ENCODE measurements around the gene TBCE.

TBCE gene, protein sequence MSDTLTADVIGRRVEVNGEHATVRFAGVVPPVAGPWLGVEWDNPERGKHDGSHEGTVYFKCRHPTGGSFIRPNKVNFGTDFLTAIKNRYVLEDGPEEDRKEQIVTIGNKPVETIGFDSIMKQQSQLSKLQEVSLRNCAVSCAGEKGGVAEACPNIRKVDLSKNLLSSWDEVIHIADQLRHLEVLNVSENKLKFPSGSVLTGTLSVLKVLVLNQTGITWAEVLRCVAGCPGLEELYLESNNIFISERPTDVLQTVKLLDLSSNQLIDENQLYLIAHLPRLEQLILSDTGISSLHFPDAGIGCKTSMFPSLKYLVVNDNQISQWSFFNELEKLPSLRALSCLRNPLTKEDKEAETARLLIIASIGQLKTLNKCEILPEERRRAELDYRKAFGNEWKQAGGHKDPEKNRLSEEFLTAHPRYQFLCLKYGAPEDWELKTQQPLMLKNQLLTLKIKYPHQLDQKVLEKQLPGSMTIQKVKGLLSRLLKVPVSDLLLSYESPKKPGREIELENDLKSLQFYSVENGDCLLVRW

GRCh38 chr1:235367000-235367908 lies at the start of gene TBCE:
Gene TBCE (plus strand): TSS chr1:235367427. CDS start chr1:235380050, 12,623 bp downstream.
- DNase-seq (peak; percentile 92), ATAC-seq (peak; percentile 99)

DNA sequence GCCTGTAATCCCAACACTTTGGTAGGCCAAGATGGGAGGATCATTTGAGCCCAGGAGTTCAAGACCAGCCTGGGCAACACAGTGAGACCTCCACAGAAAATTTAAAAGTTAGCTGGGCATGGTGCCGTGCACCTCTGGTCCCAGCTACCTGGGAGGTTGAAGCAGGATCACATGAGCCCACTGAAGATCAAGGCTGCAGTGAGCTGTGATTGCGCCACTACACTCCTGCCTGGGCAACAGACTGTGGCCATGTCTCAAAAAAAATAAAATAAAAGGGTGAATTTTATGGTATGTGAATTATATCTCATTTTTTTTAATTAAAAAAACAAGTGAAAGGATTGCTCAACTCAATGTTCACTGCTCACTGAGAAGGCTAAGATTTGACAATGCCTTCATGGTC lies 48.0 kb upstream of the TBCE start:
- no peak for DNase-seq
- no peak for ATAC-seq

DNA sequence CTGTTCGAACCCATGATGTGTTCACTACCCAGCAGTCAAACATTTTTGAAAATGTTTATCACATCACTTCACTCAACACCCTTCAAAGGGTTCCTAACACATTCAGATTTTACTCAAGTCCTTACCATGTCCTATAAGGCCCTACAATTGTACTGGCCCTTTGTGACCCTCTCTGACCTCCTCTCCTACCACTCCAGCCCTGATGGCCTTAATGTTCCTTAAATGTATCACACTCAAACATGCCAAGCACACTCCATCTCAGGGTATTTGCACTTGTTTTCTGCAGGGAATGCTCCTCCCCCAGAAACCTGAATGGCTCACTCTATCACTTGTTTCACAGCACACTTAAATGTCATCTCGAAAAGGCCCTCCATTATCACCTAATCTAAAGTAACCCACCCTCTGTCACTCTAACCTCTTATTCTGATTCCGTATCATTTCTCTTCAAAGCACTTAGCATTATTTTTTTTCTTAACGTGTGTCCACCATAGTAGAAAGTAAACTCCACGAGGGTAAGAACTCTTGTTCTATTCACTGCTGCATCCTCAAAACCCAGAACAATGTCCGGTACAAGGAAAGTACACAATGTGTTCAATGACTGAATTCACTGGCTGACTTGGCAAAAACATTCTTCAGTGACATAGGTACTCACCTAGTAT lies 46.6 kb upstream of the TBCE start:
- ATAC-seq: no peak
- no peak for DNase-seq

GRCh38 chr1:235324296-235324695 lies 42.9 kb upstream of the TBCE start:
- DNase-seq (no peak), ATAC-seq (no peak)

DNA sequence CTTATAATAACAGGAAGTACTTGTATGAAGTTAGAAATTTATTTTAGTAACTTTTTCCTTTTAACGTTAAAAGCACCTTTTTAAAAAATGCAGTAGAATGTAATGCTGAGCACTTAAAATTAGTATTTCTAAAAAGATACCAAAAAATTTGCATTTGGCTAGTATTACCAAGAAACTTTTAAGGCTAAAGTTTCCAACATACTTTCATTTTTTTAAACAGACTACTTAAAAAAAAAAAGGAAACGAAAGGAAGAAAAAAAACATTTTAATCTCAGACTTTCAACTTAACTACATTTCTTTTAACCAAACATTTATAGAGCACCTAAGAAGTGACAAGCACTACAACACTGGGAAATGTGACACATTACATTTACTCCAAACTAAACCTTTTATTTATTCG lies 42.1 kb upstream of the TBCE start:
- ATAC-seq (no peak), DNase-seq (no peak)

DNA sequence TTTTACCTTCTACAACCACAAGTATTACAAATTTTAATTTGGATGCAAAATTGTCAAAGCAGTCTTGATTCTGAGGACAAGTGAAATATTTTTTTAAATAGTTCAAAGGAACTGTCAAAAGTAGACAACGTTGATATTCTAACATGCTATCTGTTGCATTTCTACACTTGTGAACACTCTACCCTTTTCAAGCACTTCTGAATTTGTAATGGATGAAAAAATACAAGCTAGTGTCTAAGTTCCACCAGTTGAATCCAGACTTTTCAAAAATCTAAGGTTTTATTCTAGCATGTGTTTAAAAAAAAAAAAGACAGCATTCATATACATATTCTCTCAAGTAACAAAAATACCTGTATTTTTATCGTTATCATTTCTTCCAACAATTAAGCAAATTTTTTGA lies 41.4 kb upstream of the TBCE start:
- no peak for ATAC-seq
- no peak for DNase-seq

DNA sequence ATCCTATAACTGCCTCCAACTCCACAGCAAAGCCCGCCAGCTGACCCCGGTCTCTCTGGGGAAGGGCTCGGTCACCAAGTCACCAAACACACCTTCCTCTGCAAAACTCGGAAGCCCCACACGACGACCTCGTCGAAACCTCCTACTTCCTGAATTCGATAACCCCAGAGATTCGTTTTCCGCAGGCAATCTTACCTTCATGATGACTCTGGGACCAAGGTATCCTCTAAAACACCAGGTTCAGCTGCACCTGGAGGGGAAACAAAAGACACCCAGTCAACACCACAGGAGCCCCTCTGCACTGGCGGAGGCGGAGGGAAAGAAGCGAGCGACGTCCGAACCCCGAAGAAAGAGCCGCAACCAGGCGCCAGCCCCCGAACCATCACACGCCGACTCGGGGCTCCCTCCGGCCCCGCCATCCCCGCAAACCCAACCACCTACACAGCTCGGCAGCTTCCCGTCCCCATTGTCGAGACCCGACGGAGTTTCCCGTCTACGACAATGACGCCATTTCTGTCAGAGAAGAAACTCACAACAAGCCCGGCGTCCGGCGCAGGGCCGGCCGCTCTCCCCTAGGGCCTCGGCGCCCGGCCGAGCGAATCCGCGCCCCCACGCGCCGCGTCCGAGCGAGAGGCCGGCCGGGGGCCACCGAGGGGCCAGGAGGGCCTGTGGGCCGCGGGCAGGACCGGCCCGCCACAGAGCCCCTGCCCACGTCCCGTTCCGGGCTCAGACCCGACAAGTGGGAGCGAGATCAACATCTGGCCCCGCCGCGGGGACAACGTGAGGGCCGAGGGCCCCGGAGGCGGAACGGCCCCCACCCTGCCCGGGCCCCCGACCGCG lies 40.3 kb upstream of the TBCE start:
- ATAC-seq (peak; percentile 2), DNase-seq (peak; percentile 69)

DNA sequence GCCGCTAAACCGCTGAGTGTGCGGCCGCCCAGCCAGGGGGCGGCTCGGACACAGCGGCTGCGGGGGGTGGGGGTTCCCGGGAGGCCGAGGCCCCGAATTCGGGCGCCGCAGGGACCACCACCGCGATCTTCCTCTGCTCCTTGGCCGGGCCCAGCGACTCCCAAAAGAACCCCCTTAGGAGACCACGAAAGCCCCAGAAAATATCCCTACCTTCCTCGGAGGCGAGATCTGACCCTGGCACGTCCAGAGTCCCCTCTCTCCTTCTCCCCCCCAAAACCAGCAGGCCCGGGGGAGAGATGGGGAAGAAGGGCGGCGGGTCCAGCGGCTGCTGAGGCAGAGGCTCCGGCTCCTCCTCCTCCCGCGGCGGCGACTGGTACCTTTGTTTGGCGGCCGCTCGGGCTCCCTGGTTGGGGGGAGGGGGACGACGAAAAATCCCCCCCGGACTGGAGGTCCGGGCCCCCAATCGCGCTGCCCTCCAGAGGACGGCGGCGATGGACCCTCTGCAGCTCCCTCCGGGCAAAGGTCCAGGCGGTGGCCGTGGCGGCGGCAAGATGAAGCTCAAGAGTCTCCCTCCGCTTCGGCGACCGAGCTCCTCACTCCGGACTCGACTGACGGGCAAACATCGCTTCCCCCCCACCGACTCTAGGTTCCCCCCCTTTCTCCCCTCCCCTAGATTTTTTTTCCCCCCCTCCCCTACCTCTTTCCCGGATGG lies 39.5 kb upstream of the TBCE start, which contains the start of gene ARID4B:
Gene ARID4B, minus strand, starts transcription at position 621 of the 712 bp plus-strand sequence. CDS start 1,260 bp downstream, outside the sequence.
- no peak for ATAC-seq
- DNase-seq: peak; percentile 72

DNA sequence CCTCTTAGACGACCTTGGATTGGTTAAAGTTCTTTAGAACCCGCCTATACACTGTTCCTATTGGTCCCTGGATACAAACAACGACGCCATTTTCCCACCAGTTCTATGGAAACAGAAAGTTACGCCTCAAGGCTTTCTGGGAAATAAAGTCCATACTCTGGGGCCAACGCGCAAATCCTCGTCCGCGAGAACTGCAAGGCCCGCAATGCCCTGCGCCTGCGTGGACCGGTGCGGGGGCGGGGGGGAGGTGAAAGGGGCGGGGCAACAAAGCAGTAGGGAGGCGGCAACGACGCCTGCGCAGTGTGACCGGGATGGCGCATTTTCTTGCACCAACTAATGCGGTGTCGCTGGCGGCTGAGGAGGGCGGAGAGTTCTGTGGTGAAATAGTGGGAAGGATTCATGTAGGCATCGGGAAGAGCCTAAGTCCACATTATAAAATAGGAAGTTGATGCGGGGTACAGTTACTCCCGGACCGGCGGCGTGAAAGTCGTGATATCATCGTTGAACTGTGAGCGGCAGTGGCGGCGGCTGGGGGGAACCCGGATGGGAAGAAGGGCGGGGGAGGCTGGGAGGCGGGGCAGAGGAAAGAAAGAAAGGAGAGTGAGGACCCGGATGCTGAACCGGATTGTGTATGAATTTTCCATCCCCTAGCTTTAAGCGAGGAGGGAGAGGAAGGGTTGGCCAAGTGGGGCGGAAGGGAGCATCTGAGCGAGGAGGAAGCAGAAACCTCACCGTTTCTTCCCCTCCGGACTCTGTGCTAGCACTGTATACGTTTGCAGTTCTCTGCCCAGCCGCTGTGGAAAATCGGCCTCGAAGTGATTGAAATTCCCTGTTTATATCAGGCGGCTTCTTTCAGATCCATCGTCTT lies 38.7 kb upstream of the TBCE start, which contains the start of gene GGPS1:
Gene GGPS1, plus strand, starts transcription at position 300 of the 868 bp plus-strand sequence. CDS start 6,695 bp downstream, outside the sequence.
- ATAC-seq (peak; percentile 88), DNase-seq (peak; percentile 99)

GRCh38 chr1:235329139-235329902 lies 37.9 kb upstream of the TBCE start:
- ATAC-seq (peak; percentile 21), DNase-seq (peak; percentile 57)

GRCh38 chr1:235330918-235331285 lies 36.3 kb upstream of the TBCE start:
- no peak for DNase-seq
- ATAC-seq: no peak

GRCh38 chr1:235331401-235331800 lies 35.8 kb upstream of the TBCE start:
- no peak for ATAC-seq
- DNase-seq: no peak

- peak; percentile 92 for ATAC-seq
- DNase-seq: no peak
These were observed 30.3 kb upstream of the TBCE start for GRCh38 chr1:235336903-235337302.

GRCh38 chr1:235339746-235340145 lies 27.5 kb upstream of the TBCE start:
- no peak for ATAC-seq
- no peak for DNase-seq

DNA sequence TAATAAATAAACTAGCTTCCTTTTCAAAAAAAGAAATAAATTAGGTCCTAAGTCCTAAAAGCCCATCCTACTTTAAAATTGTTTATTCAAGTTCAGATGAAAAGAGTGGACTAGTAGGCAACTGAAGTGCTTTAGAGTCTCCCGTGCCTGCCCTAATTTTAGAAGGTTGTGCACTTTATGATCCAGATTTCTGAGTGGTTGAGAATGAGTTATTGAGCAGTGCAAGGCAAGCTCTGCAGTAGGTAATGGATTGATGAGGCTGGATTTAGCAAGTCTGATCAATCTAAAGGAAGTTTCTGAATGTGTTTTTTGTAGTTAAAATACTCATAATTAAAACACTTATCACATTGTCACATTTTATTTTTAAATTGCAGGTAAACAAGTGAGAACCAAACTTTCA lies 25.9 kb upstream of the TBCE start:
- DNase-seq (no peak), ATAC-seq (no peak)

DNA sequence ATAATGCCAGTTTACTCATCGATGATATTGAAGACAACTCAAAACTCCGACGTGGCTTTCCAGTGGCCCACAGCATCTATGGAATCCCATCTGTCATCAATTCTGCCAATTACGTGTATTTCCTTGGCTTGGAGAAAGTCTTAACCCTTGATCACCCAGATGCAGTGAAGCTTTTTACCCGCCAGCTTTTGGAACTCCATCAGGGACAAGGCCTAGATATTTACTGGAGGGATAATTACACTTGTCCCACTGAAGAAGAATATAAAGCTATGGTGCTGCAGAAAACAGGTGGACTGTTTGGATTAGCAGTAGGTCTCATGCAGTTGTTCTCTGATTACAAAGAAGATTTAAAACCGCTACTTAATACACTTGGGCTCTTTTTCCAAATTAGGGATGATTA lies 25.2 kb upstream of the TBCE start:
- DNase-seq: no peak
- ATAC-seq: no peak

DNA sequence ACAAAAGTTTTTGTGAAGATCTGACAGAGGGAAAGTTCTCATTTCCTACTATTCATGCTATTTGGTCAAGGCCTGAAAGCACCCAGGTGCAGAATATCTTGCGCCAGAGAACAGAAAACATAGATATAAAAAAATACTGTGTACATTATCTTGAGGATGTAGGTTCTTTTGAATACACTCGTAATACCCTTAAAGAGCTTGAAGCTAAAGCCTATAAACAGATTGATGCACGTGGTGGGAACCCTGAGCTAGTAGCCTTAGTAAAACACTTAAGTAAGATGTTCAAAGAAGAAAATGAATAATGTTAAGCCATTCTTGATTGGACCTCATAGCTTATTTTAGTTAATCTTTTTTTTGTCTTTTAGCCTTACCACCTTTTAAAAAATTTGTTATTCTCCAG lies 24.8 kb upstream of the TBCE start:
- DNase-seq (no peak), ATAC-seq (no peak)

GRCh38 chr1:235343726-235344125 lies 23.5 kb upstream of the TBCE start:
- DNase-seq (no peak), ATAC-seq (peak; percentile 46)

- DNase-seq (no peak), ATAC-seq (no peak)
These were observed 15.8 kb upstream of the TBCE start for GRCh38 chr1:235351441-235351840.

Data from stimulated activated naive CD8-positive, alpha-beta T cell treated with anti-CD3 and anti-CD28 coated beads, Interleukin-15, Interleukin-2, amounts not matched to agents 100 U/mL and 50 U/mL, for 24 hours (primary cell).